ENCODE data around the gene SH3BGRL2.

The SH3BGRL2 gene

GRCh38 chr6:79631693-79632172 lies 604 bp downstream of the SH3BGRL2 start:
- TF ChIP-seq CTCF (conservative IDR thresholded peaks at IDR 0.05; ENCODE audit: low read depth), result no peak
- H3K27ac ChIP-seq, result no peak overlapping the region
- ChIA-PET CTCF (interaction anchor here (0.6 to 0.7 kb wide), 2 partner anchors 254 to 1376 kb away, joined by 3 to 4 read pairs; no protein-coding TSS in a partner anchor), POLR2A (ENCODE audit: low non-redundant PET) (no interaction called here)
- no peak for DNase-seq (ENCODE audit: low spot score)

DNA sequence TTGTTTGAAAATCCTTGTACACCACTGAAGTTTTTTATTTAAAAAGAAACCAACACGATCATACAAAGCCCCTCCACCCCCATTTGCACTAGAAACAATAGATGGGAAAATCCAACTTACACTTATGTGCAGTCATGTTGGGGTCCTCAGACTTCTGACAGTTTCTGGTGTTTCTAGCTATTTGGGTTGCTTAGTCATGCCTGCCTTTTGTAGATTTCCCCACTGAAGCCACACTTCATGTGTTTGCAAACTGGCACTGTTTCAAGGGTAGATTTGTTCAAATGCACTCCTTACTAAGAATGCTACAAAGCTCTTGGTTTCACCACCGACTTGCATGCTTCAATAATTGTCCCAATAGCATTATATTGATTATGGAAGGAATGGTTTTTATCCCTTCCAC lies 1.5 kb downstream of the SH3BGRL2 start:
- CTCF ChIA-PET, result interaction anchor here (0.6 to 0.7 kb wide), 2 partner anchors 253 to 1535 kb away, joined by 3 to 4 read pairs; no protein-coding TSS in a partner anchor
- H3K27ac ChIP-seq, result no peak overlapping the region
- POLR2A ChIA-PET (ENCODE audit: low non-redundant PET), result no interaction called here
- DNase-seq (ENCODE audit: low spot score), result no peak
- no peak for TF ChIP-seq CTCF (conservative IDR thresholded peaks at IDR 0.05; ENCODE audit: low read depth)

DNA sequence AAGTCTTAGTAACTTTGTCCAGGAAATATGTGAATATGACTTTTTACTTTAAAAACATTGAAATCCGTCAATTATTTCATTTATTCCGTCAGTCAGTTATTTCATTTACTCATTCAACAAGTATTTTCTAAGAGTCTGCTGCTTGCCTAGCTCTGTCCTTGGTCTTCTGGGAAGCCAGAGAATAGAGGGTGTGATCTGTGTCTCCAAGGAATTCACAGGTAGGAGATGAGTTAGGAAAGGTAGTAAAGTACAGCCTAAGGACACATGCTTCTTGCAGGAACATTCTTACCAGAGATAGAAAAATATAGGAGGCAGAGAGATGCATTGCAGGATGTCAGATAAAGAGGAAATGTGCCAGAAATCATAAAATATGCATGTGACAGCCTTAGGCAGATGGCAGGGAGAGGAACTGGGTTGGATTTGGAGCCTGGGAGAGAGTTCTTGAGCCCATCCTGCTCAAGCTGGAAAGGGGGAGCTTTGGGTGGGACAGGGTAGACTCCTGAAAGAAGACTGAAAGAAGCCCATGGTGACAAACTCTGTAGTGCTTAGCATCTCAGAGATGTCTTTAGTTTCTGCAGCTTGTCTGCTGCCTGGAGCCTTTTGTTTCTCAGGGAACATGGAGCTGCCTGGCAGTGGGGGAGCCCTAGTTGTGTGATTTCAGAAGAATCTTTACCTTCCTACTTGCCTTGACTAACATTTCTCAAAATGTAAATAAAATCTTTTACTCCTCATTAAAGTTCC lies 3.5 kb downstream of the SH3BGRL2 start:
- ChIA-PET CTCF (interaction anchor here (0.7 to 0.9 kb wide), 3 partner anchors 20 to 40 kb away, joined by 3 to 4 read pairs (median 3); no protein-coding TSS in a partner anchor), POLR2A (ENCODE audit: low non-redundant PET) (no interaction called here)
- no peak for TF ChIP-seq CTCF (conservative IDR thresholded peaks at IDR 0.05; ENCODE audit: low read depth)

GRCh38 chr6:79635232-79635543 lies 4.1 kb downstream of the SH3BGRL2 start:
- ChIA-PET POLR2A (ENCODE audit: low non-redundant PET) (no interaction called here), CTCF (interaction anchor here (0.6 to 0.9 kb wide), 4 partner anchors 20 to 41 kb away, joined by 3 to 4 read pairs (median 3); no protein-coding TSS in a partner anchor)
- no peak overlapping the region for H3K27ac ChIP-seq
- peak; percentile 78 for DNase-seq (ENCODE audit: low spot score)
- no peak for TF ChIP-seq CTCF (conservative IDR thresholded peaks at IDR 0.05; ENCODE audit: low read depth)

More for the DNA sequence above, 3.5 kb downstream of the SH3BGRL2 start:
- no peak for DNase-seq (ENCODE audit: low spot score)
- no peak overlapping the region for H3K27ac ChIP-seq

DNA sequence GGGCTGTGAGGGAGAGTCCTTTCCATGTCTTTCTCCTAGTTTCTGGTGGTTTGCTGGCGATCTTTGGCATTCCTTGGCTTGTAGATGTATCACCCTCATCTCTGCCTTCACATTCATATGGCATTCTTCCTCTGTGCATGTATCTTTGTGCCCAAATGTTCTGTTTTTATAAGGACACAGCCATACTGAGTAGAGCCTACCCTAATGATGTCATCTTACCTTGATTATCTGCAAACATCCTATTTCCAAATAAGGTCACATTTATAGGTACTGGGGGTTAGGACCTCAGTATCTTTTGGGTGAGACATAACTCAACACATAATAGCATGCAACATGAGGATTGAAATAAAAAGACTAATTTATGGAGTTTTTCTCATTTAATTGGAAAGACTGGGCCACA lies 5.5 kb downstream of the SH3BGRL2 start:
- TF ChIP-seq CTCF (conservative IDR thresholded peaks at IDR 0.05; ENCODE audit: low read depth), result no peak
- CTCF ChIA-PET, result no interaction called here
- POLR2A ChIA-PET (ENCODE audit: low non-redundant PET), result no interaction called here
- no peak overlapping the region for H3K27ac ChIP-seq
- no peak for DNase-seq (ENCODE audit: low spot score)

DNA sequence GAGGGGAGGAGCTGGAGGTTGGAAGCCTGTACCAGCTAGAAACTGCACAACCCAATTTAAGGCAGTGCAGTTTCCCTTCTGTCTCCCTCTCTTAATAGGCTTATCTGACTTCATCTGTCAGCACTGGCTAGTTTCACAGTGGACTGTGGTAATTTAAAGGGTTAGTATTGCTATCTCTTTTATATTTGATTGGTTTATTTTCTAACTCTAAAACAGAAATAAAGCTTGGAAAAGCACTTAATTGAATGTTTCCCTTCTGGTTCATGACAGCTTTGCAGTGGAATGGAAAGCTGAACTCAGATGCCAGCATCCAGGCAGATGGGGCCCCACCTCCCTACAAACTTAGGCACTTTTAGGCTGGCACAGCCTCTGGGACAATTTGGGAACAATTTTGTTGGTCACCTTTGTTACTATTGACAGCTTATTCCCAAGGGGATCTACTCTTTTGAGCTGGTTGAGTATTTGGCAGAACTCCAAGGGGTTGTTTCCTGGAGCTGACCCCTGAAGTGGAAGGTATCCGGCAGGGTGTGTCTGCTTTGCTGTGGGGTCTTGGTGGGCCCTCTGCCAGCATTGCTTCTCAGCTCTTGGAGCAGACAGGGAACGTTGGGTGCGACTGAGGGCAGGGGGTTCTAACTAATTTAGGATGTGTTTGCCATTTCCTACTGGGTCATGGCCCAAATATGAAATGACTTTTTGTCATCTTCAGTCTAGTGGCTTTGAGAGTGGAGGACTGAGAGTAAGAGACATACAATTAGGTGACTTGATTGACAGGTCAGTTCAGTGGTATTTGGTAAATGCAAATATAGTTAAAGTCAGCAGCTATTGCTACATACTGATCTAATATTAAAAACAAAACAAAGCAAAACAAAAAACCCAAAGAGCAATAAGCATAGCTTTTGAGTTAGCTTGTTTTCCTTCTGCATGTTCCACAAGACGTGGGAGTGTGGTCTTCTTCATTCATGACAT lies 9.3 kb downstream of the SH3BGRL2 start:
- no peak for TF ChIP-seq CTCF (conservative IDR thresholded peaks at IDR 0.05; ENCODE audit: low read depth)
- POLR2A ChIA-PET (ENCODE audit: low non-redundant PET), result no interaction called here
- CTCF ChIA-PET, result interaction anchor here (0.6 to 1.0 kb wide), 4 partner anchors 28 to 224 kb away, joined by 3 to 6 read pairs (median 3); no protein-coding TSS in a partner anchor
- no peak for DNase-seq (ENCODE audit: low spot score)
- H3K27ac ChIP-seq, result no peak overlapping the region
